ENCODE measurements around the gene UBE2F. TPM values are rescaled to one million over a fixed set of nuclear protein-coding genes. Genes with fewer than 3 reads are reported as not detected.

UBE2F gene
- total RNA-seq, 1 experiment from 2014 or later = 62.1 TPM

DNA sequence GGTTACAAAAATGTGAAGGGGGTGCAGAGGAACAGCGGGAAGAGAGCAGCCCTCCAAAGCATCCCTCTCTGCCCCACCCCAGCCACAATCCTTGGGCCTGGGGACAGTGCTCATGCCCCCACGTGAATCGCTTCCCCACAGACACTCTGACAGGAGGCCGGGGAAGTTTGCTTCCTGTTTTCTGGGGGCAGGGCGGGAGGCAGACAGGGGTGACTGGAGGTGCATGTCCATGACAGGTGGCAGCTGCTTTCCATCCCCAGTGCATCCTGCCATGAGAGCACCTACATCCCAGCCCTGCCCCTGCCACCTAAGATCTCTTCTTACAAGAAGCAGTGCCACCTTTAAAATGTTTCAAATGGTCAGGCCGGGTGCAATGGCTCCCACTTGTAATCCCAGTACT, 47.2 kb upstream of the UBE2F start:
- Histone ChIP-seq H3K27ac (ENCODE audit: insufficient read length, low read depth, low read length) (no peak overlapping the region), H3K9me3 (ENCODE audit: control insufficient read depth, low read depth, low read length) (no peaks in the 10 kb centered on the region), H3K23ac (ENCODE audit: insufficient read length, low read depth, low read length) (no peak overlapping the region), H3K56ac (ENCODE audit: insufficient read length, low read depth, low read length) (no peak overlapping the region), H2BK15ac (ENCODE audit: low read depth, low read length) (no peak overlapping the region), H3K18ac (ENCODE audit: insufficient read length, low read depth, low read length) (no peak overlapping the region), H3K4me1 (ENCODE audit: insufficient read depth, low read length) (no peaks in the 10 kb centered on the region), H4K91ac (ENCODE audit: insufficient read length, low read depth, low read length) (no peak overlapping the region), H3K79me2 (ENCODE audit: insufficient read depth, low read length) (no peaks in the 10 kb centered on the region), H2AK5ac (ENCODE audit: insufficient read length, low read length) (no peak overlapping the region), H3K27me3 (ENCODE audit: insufficient read depth, low read length) (no peaks in the 10 kb centered on the region), H3K4me2 (ENCODE audit: insufficient read depth, insufficient read length, low read length) (no peak overlapping the region), H2BK120ac (ENCODE audit: low read depth, low read length, poor library complexity, severe bottlenecking) (no peak overlapping the region), H3K14ac (ENCODE audit: insufficient read depth, low read length) (no peak overlapping the region), H3T11ph (ENCODE audit: low read length) (no peak overlapping the region), H4K20me1 (ENCODE audit: control insufficient read depth, insufficient read depth, insufficient read length) (no peaks in the 10 kb centered on the region), H2BK12ac (ENCODE audit: insufficient read length, low read depth, low read length) (no peak overlapping the region), H2BK5ac (ENCODE audit: insufficient read length, low read length) (no peak overlapping the region), H3K9ac (ENCODE audit: extremely low read depth, insufficient read length, low read length) (no peak overlapping the region), H4K5ac (ENCODE audit: insufficient read length, low read depth, low read length) (no peak overlapping the region), H2AFZ (ENCODE audit: low read length) (no peak overlapping the region), H3K23me2 (ENCODE audit: insufficient read length, low read depth, low read length, poor library complexity, severe bottlenecking) (no peaks in the 10 kb centered on the region), H4K8ac (replicated peaks; ENCODE audit: insufficient read length, low read depth, low read length) (no peak overlapping the region), H3K79me1 (ENCODE audit: insufficient read depth, low read depth, low read length, poor library complexity, severe bottlenecking) (no peaks in the 10 kb centered on the region), H3K4ac (ENCODE audit: low read depth, low read length) (no peak overlapping the region), H2BK20ac (ENCODE audit: low read depth, low read length, poor library complexity, severe bottlenecking) (no peak overlapping the region)
- no peaks in the 10 kb centered on the region for H3K36me3 Mint-ChIP-seq (ENCODE audit: insufficient read depth in 1 of 3, low read depth in 3 of 3)
- peaks cover 27% of the 10 kb centered on the region for H3K27me3 Mint-ChIP-seq (ENCODE audit: low read depth)
- no peak overlapping the region for H3K4me3 Mint-ChIP-seq
- H3K4me1 Mint-ChIP-seq = peaks cover 4 to 9% of the 10 kb centered on the region in 2 experiments
- H3K27ac Mint-ChIP-seq = no peak overlapping the region
- TF ChIP-seq CTCF (conservative IDR thresholded peaks at IDR 0.05) = no peak
- no peaks in the 10 kb centered on the region for H3K9me3 Mint-ChIP-seq
- DNase-seq = no peak
- WGBS (ENCODE audit: extremely low coverage, insufficient read length, low lambda C conversion rate) = no CpG with 5 or more reads among the region's 6 CpGs

Measured in H9 (cell line).